Nephron progenitor cell (in vitro differentiated cells): ENCODE measurements around the gene SH3GL1.

Experiments used
- DNase-seq: peaks from one replicate; pipeline ENCODE4 v3.0.0; 2021
- H3K27ac Mint-ChIP-seq: 2 replicates; pipeline ENCODE4 v1.8.0; 2021; ENCODE audit warnings: mild to moderate bottlenecking, moderate library complexity, mixed read lengths
- H3K27me3 Mint-ChIP-seq: 2 replicates; pipeline ENCODE4 v1.8.0; 2021; ENCODE audit warnings: mild to moderate bottlenecking, low read depth, mixed read lengths; ENCODE audit not compliant: poor library complexity
- H3K36me3 Mint-ChIP-seq: 2 replicates; pipeline ENCODE4 v1.8.0; 2021; ENCODE audit warnings: low read depth, mixed read lengths
- H3K4me1 Mint-ChIP-seq: 2 replicates; pipeline ENCODE4 v1.8.0; 2021; ENCODE audit warnings: mixed read lengths
- H3K4me3 Mint-ChIP-seq: 2 replicates; pipeline ENCODE4 v1.8.0; 2021; ENCODE audit warnings: mild to moderate bottlenecking, moderate library complexity, mixed read lengths
- H3K9me3 Mint-ChIP-seq: 2 replicates; pipeline ENCODE4 v1.8.0; 2021; ENCODE audit warnings: mild to moderate bottlenecking, moderate library complexity, mixed read lengths
- CTCF ChIP-seq: fragments of 200-600 bp; sonication (generic); IDR thresholded peaks from 2 replicates; pipeline ENCODE4 v1.5.0; 2021; ENCODE audit warnings: antibody characterized with exemption

Gene SH3GL1

GRCh38 chr19:4345342-4346019 is 54.9 kb downstream of the SH3GL1 start:
- Mint-ChIP-seq H3K4me3 (peak overlapping the region; percentile 62), H3K27me3 (no peaks in the 10 kb centered on the region), H3K9me3 (no peaks in the 10 kb centered on the region), H3K27ac (no peak overlapping the region), H3K4me1 (peaks cover 18% of the 10 kb centered on the region), H3K36me3 (peaks cover 46% of the 10 kb centered on the region)
- no peak for DNase-seq
- TF ChIP-seq CTCF, result no peak

- DNase-seq, result peak; percentile 94
- peaks cover 4% of the 10 kb centered on the region for H3K27me3 Mint-ChIP-seq
- no peak for TF ChIP-seq CTCF
- peaks cover 30% of the 10 kb centered on the region for H3K36me3 Mint-ChIP-seq
- peak within 1 kb of the TSS; percentile 85 for H3K4me3 Mint-ChIP-seq
- H3K9me3 Mint-ChIP-seq, result no peaks in the 10 kb centered on the region
- peak within 1 kb of the TSS; percentile 96 for H3K27ac Mint-ChIP-seq
- peaks cover 30% of the 10 kb centered on the region for H3K4me1 Mint-ChIP-seq
Observed at GRCh38 chr19:4343370-4344307, 56.7 kb downstream of the SH3GL1 start, which contains the start of gene MPND. TSS of gene MPND (plus strand) at chr19:4343562. CDS start at chr19:4343594, 32 bp downstream.

- peak overlapping the region; percentile 85 for H3K4me3 Mint-ChIP-seq
- H3K27ac Mint-ChIP-seq, result peak overlapping the region; percentile 96
- peak; percentile 92 for DNase-seq
- no peaks in the 10 kb centered on the region for H3K9me3 Mint-ChIP-seq
- peaks cover 23% of the 10 kb centered on the region for H3K36me3 Mint-ChIP-seq
- TF ChIP-seq CTCF, result peak; percentile 16
- peaks cover 38% of the 10 kb centered on the region for H3K4me1 Mint-ChIP-seq
- peaks cover 4% of the 10 kb centered on the region for H3K27me3 Mint-ChIP-seq
Observed at GRCh38 chr19:4342615-4343369, 57.6 kb downstream of the SH3GL1 start.

- peaks cover 4% of the 10 kb centered on the region for H3K27me3 Mint-ChIP-seq
- TF ChIP-seq CTCF, result no peak
- no peak for DNase-seq
- peak overlapping the region; percentile 96 for H3K27ac Mint-ChIP-seq
- H3K36me3 Mint-ChIP-seq, result peaks cover 18% of the 10 kb centered on the region
- no peaks in the 10 kb centered on the region for H3K9me3 Mint-ChIP-seq
- peaks cover 41% of the 10 kb centered on the region for H3K4me1 Mint-ChIP-seq
- H3K4me3 Mint-ChIP-seq, result peak overlapping the region; percentile 85
Observed at GRCh38 chr19:4342314-4342614, 58.1 kb downstream of the SH3GL1 start.

- H3K4me3 Mint-ChIP-seq, result peak within 1 kb of the TSS; percentile 76
- peaks cover 41% of the 10 kb centered on the region for H3K4me1 Mint-ChIP-seq
- peak within 1 kb of the TSS; percentile 80 for H3K27ac Mint-ChIP-seq
- H3K27me3 Mint-ChIP-seq, result peaks cover 14% of the 10 kb centered on the region
- no peaks in the 10 kb centered on the region for H3K9me3 Mint-ChIP-seq
- DNase-seq, result no peak
- TF ChIP-seq CTCF, result no peak
- peaks cover 22% of the 10 kb centered on the region for H3K36me3 Mint-ChIP-seq
Observed at GRCh38 chr19:4338441-4339355, 61.6 kb downstream of the SH3GL1 start, which contains the start of gene STAP2. TSS of gene STAP2 (minus strand) at chr19:4338827. CDS start at chr19:4338753, 74 bp downstream.
